ENCODE results near the gene FAM24A.
A peak's percentile ranks its signal among the peaks of the same experiment; 100 is the strongest.
"Not testable (repeated sequence)": the region's sequence is repeated elsewhere in the genome, so short reads cannot be mapped to it uniquely, and the experiment has no call there.

Gene FAM24A

GRCh38 chr10:122910310-122910709 is at the start of gene FAM24A:
TSS of gene FAM24A (plus strand) at chr10:122910610. CDS start at chr10:122911635, 1,025 bp downstream.
- DNase-seq (ENCODE audit: low read depth in 2 of 2) = no peak

GRCh38 chr10:122861711-122862161 is 48.7 kb upstream of the FAM24A start:
- no peak for DNase-seq (ENCODE audit: low read depth in 2 of 2)

DNA sequence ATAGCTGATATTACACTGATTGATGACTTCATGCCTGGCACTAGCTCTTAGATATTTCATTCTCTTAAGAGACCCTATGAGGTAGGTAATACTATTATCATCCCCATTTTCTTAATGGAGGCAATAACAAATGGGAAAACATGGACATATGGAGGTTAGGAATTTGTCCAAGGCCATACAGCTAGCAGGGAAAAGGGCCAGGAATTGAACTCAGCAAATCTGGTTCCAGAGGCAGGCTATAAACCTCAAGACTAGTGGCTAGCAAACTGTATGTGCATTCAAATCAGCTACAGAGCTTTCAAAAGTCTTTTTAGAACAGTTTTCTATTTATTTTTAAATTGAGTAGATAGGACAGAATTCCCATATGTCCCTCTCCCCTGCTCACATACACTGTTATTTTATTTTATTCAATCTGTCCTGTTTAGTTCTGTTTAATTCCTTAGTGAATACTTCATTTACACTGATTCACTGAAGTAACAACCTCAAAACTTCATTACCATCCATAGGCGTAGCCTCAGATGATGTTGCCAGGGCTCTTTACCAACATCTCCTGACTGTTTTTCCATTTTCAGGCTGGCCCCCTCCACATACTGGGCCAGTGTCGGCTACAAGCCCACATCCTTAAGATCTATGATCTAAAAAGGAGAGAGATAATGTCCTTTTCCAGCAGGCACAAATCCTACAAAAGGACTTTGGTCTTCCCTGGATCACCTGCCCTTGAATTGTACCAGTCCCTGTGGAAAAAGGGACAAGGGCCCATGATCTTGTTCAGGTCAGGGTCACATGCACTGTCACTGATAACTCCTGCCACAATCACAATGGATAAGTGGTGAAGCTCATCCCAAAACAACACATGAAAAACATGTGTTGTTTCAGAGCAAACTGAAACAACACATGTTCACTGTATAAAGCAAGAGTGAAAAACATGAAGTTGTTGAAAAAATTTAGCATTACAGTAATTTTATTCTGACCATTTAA is 46.9 kb upstream of the FAM24A start:
- DNase-seq (ENCODE audit: low read depth in 2 of 2) = no peak

DNA sequence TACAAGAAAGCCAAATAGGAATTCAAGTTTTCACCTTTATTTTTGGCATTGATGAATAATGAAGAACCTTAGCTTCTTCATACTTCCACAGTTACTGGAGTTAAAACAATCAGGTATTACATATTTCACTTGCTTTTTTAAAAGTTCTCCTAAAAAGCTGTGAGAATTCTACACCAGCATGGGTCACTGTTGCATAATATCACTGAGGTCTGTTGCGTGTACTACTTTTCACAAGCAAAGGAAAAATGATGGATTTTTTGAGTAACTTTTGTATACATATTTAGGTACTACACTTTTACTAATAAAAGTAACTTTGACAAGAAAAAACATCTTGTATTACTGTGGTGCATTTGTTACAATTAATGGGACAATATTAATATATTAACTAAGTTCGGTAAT is 46.2 kb upstream of the FAM24A start:
- DNase-seq (ENCODE audit: low read depth in 2 of 2) = no peak

GRCh38 chr10:122864901-122865300 is 45.5 kb upstream of the FAM24A start:
- DNase-seq (ENCODE audit: low read depth in 2 of 2) = no peak

- DNase-seq (ENCODE audit: low read depth in 2 of 2) = not testable (repeated sequence)
Measured at GRCh38 chr10:122866757-122867482, 43.5 kb upstream of the FAM24A start.

- DNase-seq (ENCODE audit: low read depth in 2 of 2) = not testable (repeated sequence)
Measured at GRCh38 chr10:122868768-122869167, 41.6 kb upstream of the FAM24A start.

GRCh38 chr10:122871947-122872346 is 38.5 kb upstream of the FAM24A start:
- DNase-seq (ENCODE audit: low read depth in 2 of 2) = not testable (repeated sequence)

DNA sequence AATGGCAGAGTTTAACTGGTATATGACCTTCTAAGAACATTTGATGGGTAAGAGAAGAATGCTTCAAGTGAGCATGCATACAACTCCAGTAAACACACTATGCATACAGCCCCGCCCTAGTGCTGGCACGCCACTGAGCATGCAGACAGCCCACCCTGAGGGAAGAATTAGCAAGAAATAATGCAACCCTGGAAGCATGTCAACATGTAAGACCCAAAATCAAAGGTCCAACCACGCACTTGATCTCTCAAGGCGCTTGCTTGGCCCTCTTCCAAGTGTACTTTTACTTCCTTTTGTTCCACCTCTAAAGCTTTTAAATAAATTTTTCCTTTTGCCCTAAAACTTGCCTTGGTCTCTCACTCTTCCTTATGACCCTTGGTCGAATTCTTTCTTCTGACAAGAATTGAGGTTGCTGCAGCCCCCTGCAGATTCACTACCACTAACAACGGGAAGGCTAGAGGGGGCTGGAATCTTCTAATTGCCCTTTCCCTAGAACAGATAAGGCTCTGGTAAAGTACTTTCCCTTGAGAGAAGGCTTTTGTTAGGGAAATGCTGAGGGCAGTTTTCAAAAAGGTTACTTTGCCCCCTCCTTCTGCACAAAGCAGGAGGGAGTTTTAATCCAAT is 34.5 kb upstream of the FAM24A start:
- DNase-seq (ENCODE audit: low read depth in 2 of 2) = no peak

DNA sequence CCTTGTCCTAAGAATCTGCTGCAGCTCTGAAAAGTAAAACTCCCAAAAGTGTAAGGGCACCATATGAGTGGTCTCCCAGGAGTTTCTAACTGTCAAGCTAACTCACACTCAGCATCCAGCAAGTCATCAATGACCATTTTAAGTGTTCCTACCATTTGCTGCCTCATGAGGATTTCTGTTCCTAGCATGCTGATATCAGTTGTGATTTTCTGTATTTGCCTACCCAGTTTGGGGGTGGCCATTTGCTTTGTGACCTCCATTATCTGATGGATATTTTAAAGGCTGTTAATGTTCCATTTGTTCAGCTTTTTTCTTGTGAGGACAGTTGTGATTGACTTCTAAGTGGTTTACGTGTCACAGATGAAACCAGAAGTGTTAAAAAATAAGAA is 33.9 kb upstream of the FAM24A start:
- DNase-seq (ENCODE audit: low read depth in 2 of 2) = no peak

DNA sequence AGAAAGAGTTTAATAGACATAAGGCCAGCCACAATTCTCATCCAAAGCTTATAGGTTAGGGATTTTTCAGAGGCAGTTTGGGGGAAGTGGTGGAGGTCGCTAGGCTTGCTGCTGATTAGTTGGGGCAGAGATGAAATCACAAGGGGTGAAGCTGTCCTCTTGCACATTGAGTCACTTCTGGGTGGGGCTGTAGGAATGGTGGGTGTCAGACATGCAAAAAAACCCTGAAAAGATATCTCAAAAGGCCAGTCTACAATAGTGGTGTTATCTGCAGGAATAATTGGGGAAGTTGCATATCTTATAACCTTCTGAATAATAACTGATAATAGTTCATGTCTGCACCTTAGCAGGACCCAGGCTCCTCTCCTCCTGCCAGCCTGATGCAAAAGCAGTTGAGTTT is 33.1 kb upstream of the FAM24A start:
- no peak for DNase-seq (ENCODE audit: low read depth in 2 of 2)

DNA sequence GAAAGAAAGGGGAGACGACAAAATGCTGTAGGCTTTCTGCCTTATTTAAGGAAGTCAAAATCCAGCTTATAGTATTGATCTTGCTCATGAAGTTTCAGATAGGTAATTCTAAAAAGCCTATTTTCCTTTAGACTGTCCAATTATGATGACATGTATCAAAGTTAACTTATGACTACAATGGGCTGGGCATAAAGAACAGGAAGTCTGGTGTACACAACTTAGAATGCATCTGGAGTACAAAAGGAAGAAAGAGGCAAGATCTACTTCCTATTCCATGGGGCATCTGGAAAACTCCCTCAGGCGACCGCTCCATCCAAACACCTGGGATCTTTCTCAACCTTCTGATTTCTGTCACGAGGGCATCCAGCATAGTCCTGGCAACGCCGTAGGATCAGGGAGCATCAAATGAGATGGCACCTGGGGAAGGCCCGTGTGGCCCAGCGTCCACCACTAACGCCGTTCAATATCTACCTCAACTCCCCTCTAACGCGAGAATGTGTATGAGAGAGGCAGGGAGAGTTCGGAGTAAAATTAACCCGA is 31.5 kb upstream of the FAM24A start:
- DNase-seq (ENCODE audit: low read depth in 2 of 2) = no peak

GRCh38 chr10:122879339-122880273 is 30.8 kb upstream of the FAM24A start, which contains the start of gene FAM24B:
TSS of gene FAM24B (minus strand) at chr10:122879581. CDS start at chr10:122850515, 29,066 bp downstream.
- peak; percentile 92 to 95 for DNase-seq (ENCODE audit: low read depth in 2 of 2)

DNA sequence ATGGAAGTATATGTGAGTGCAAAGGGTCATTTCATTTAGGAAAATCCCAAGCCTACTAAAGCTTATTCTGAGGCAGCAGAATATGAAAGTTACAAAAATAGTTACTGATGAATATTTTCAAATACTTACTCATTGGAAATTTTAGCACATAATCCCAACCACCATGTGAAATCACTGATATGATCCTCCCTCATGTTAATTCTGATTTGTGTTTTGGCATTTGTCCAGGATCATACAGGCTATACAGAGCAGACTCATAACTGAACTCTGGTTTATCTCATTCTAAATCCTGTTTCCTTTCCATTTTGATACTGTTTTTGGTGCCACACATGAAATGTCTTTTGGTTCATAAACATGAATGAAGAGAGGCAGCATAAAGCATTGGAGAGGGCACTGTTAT is 27.6 kb upstream of the FAM24A start:
- no peak for DNase-seq (ENCODE audit: low read depth in 2 of 2)

GRCh38 chr10:122884166-122884565 is 26.2 kb upstream of the FAM24A start:
- no peak for DNase-seq (ENCODE audit: low read depth in 2 of 2)

DNA sequence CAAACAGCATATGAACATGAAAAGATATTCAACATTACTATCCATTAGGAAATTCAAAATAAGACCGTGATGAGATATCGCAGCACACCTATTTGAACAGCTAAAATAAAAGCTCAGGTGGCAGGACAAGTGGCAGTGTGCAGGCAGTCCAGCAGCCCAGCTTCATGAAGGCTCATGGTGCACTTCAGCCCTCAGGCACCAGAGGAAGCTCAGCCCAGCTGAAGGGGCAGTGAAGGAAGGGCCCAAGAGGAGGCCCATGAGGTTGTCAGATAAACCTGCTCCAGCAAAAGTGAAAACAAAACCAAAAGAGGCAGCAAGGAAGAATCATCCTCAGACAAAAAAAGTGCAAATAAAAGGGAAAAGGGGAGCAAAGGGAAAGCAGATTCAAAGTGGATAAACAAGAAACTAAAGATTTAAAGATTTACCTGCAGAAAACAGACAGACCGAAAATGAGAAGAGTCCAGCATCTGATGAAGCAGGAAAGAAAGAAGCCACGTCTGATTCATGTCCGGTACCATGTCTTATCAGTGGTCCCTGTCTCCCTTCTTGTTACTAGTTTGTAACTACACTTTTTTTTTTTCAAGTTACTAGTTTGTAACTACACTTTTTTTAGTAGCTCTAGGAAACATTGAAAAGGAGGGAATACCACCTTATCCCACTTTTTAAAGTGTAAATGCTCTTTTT is 16.0 kb upstream of the FAM24A start:
- no peak for DNase-seq (ENCODE audit: low read depth in 2 of 2)

GRCh38 chr10:122903861-122904260 is 6.5 kb upstream of the FAM24A start:
- DNase-seq (ENCODE audit: low read depth in 2 of 2) = not testable (repeated sequence)

- no peak for DNase-seq (ENCODE audit: low read depth in 2 of 2)
Measured at GRCh38 chr10:122911889-122912484, 1.6 kb downstream of the FAM24A start.

DNA sequence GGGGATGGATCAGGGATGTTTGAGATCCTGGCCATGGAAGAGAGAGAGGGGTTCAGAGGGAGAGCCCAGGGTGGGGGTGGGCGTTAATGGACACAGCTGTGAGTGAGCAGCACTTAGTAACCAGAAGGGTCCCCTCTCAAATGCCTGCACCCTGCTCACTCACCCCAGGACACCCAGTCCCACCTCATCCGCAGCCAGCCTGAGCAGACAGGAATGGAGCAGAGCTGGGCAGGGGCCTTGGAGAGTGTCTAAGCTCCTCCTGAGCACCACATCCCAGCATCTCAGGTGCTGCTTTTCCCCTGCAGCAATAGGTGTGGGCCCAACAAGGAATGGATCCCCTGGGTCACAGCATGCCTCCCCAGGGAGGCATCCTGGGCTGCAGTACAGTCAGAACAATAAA is 5.3 kb downstream of the FAM24A start:
- no peak for DNase-seq (ENCODE audit: low read depth in 2 of 2)

GRCh38 chr10:122930140-122930539 is 19.7 kb downstream of the FAM24A start:
- no peak for DNase-seq (ENCODE audit: low read depth in 2 of 2)

All from stimulated activated CD8-positive, alpha-beta memory T cell treated with anti-CD3 and anti-CD28 coated beads, Interleukin-7, amount 100 ng/mL, for 4 hours (primary cell).